Breast epithelium (tissue), 4 donors: Measurements from ENCODE around the gene VPS13D. TPM values are rescaled to one million over a fixed set of nuclear protein-coding genes. Genes with fewer than 3 reads are reported as not detected.

Source experiments
- DNase-seq, 2 donors: peaks; one replicate each; pipeline ENCODE4 v3.0.0-alpha.2; 2019; ENCODE audit warnings: low spot score in 2 of 2
- H3K27ac ChIP-seq, 2 donors: fragments of 200-600 bp; sonication (generic) in 1 of 2; one replicate each; pipeline ENCODE4 v1.5.1; 2016 to 2019; ENCODE audit warnings: mild to moderate bottlenecking in 1 of 2
- H3K27me3 ChIP-seq, 2 donors: fragments of 200-600 bp; sonication (generic) in 1 of 2; one replicate each; pipeline versions ENCODE4 v1.5.1 to v1.6.0; 2017 to 2019; ENCODE audit warnings: control low read depth in 1 of 2, mild to moderate bottlenecking in 1 of 2
- H3K36me3 ChIP-seq: fragments of 200-600 bp; one replicate; pipeline ENCODE4 v1.5.1; 2019
- H3K4me1 ChIP-seq, 2 donors: fragments of 200-600 bp; sonication (generic); one replicate each; pipeline ENCODE4 v1.5.1; 2016 to 2019; ENCODE audit warnings: control low read depth in 1 of 2
- H3K4me3 ChIP-seq, 3 donors: fragments of 200-600 bp; sonication (generic); 1 replicate in 2 of 3; 2 replicates in 1 of 3; pipeline ENCODE4 v1.5.1; 2016 to 2019; ENCODE audit warnings: mild to moderate bottlenecking in 3 of 3, moderate library complexity in 2 of 3
- H3K9me3 ChIP-seq, 2 donors: fragments of 200-600 bp; sonication (generic) in 1 of 2; one replicate each; pipeline ENCODE4 v1.5.1; 2016 to 2019; ENCODE audit warnings: control low read depth in 1 of 2
- POLR2A ChIP-seq: fragments of 450-650 bp; IDR thresholded peaks from one replicate; pipeline ENCODE4 v1.6.1; 2016; ENCODE audit warnings: antibody characterized with exemption, mild to moderate bottlenecking, moderate library complexity
- POLR2AphosphoS5 ChIP-seq, 3 donors: sonication (generic); formaldehyde crosslinking; IDR thresholded peaks; one replicate each; pipeline ENCODE4 v1.6.1; 2017; ENCODE audit warnings: antibody characterized with exemption in 3 of 3
- intact Hi-C: fragments of 100-400 bp; cut with DNase I; formaldehyde crosslinking; loops from one replicate; pipeline ENCODE4 v1.15.1; 2023; ENCODE audit warnings: low total_unique reads
- total RNA-seq, 3 donors: library from RNA; depleted of rRNA; stranded (reverse); fragments of >200 nt; gene quantifications; one replicate each; pipeline ENCODE4 v1.1.0, GENCODE V29; 2016
- TF ChIP-seq, protein P1 (sequence below), 3 donors: fragments of 450-650 bp; IDR thresholded peaks; one replicate each; pipeline ENCODE4 v1.5.1; 2016 to 2017; ENCODE audit warnings: antibody characterized with exemption in 3 of 3, mild to moderate bottlenecking in 3 of 3, moderate library complexity in 3 of 3

Gene VPS13D
- total RNA-seq, 3 donors from 2014 or later: 73.9 to 115 (median 96.4) TPM

- no peaks in the 10 kb centered on the region for H3K9me3 ChIP-seq
- no peaks in the 10 kb centered on the region for H3K27me3 ChIP-seq
- DNase-seq: no peak
- intact Hi-C loops: no loop called here
- no peak overlapping the region for H3K4me3 ChIP-seq
- TF ChIP-seq POLR2A (no peak), POLR2AphosphoS5 (IDR thresholded peaks at IDR 0.05) (no peak)
- TF ChIP-seq, protein P1, sequence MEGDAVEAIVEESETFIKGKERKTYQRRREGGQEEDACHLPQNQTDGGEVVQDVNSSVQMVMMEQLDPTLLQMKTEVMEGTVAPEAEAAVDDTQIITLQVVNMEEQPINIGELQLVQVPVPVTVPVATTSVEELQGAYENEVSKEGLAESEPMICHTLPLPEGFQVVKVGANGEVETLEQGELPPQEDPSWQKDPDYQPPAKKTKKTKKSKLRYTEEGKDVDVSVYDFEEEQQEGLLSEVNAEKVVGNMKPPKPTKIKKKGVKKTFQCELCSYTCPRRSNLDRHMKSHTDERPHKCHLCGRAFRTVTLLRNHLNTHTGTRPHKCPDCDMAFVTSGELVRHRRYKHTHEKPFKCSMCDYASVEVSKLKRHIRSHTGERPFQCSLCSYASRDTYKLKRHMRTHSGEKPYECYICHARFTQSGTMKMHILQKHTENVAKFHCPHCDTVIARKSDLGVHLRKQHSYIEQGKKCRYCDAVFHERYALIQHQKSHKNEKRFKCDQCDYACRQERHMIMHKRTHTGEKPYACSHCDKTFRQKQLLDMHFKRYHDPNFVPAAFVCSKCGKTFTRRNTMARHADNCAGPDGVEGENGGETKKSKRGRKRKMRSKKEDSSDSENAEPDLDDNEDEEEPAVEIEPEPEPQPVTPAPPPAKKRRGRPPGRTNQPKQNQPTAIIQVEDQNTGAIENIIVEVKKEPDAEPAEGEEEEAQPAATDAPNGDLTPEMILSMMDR (IDR thresholded peaks at IDR 0.05): no peak
- no peak overlapping the region for H3K27ac ChIP-seq
- no peaks in the 10 kb centered on the region for H3K4me1 ChIP-seq
- no peaks in the 10 kb centered on the region for H3K36me3 ChIP-seq
Observed at GRCh38 chr1:12200208-12200607, 29.6 kb upstream of the VPS13D start.

- Histone ChIP-seq H3K4me1 (no peaks in the 10 kb centered on the region), H3K27me3 (no peaks in the 10 kb centered on the region), H3K36me3 (no peaks in the 10 kb centered on the region), H3K9me3 (no peaks in the 10 kb centered on the region), H3K4me3 (no peak overlapping the region), H3K27ac (no peak overlapping the region)
- TF ChIP-seq POLR2A (no peak), POLR2AphosphoS5 (IDR thresholded peaks at IDR 0.05) (no peak)
- TF ChIP-seq, protein P1 (IDR thresholded peaks at IDR 0.05): no peak
- intact Hi-C loops: no loop called here
- no peak for DNase-seq
Observed at GRCh38 chr1:12201352-12202189, 28.3 kb upstream of the VPS13D start.

- no peak overlapping the region for H3K27ac ChIP-seq
- no peaks in the 10 kb centered on the region for H3K36me3 ChIP-seq
- H3K27me3 ChIP-seq: no peaks in the 10 kb centered on the region
- no peak overlapping the region for H3K4me3 ChIP-seq
- no peaks in the 10 kb centered on the region for H3K9me3 ChIP-seq
- intact Hi-C loops: no loop called here
- DNase-seq: no peak
- TF ChIP-seq, protein P1 (IDR thresholded peaks at IDR 0.05): no peak
- no peak for TF ChIP-seq POLR2AphosphoS5 (IDR thresholded peaks at IDR 0.05)
- H3K4me1 ChIP-seq: no peaks in the 10 kb centered on the region
Observed at GRCh38 chr1:12202190-12202497, 27.7 kb upstream of the VPS13D start.

GRCh38 chr1:12202577-12202976 is 27.3 kb upstream of the VPS13D start:
- Histone ChIP-seq H3K9me3 (no peaks in the 10 kb centered on the region), H3K27me3 (no peaks in the 10 kb centered on the region), H3K36me3 (no peaks in the 10 kb centered on the region), H3K27ac (no peak overlapping the region), H3K4me1 (no peaks in the 10 kb centered on the region), H3K4me3 (no peak overlapping the region)
- intact Hi-C loops: no loop called here
- DNase-seq: no peak
- TF ChIP-seq POLR2A (no peak), POLR2AphosphoS5 (IDR thresholded peaks at IDR 0.05) (no peak)
- TF ChIP-seq, protein P1 (IDR thresholded peaks at IDR 0.05): no peak

DNA sequence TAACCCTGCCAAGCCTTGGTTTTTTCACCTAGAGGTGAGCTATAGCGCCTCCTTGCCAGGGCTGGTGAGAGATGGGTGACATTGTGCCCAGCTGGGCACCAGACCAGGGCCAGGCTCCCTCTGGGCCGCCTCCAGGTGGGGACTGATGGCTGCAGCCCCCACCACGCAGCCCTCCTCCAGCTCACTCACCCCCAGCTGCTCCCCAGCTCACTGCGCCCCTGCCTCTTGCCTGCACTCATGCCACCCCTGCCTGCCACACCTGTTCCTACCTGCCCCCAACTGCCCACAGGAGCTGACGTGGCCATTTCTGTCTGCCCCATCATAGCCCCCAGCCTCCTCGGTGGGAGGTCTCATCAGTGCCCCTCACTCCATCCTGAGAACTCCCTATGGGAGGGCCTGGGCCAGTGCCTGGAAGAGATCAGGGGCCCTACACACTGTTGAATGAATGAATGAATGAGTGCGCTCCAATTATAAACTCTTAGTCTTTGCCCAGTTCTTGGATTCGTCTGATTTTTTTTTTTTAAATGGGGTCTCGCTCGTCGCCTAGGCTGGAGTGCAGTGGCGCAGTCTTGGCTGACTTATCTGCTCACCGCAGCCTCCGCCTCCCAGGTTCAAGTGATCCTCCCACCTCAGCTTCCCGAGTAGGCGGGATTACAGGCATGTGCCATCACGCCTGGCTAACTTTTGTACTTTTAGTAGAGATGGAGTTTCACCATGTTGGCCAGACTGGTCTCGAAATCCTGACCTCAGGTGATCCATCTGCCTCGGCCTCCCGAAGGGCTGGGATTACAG is 26.4 kb upstream of the VPS13D start:
- TF ChIP-seq POLR2AphosphoS5 (IDR thresholded peaks at IDR 0.05) (no peak), POLR2A (no peak)
- TF ChIP-seq, protein P1 (IDR thresholded peaks at IDR 0.05): no peak
- intact Hi-C loops: no loop called here
- no peak overlapping the region for H3K27ac ChIP-seq
- H3K27me3 ChIP-seq: no peaks in the 10 kb centered on the region
- no peaks in the 10 kb centered on the region for H3K9me3 ChIP-seq
- no peaks in the 10 kb centered on the region for H3K4me1 ChIP-seq
- no peak overlapping the region for H3K4me3 ChIP-seq
- DNase-seq: no peak
- H3K36me3 ChIP-seq: no peaks in the 10 kb centered on the region
